OCI-LY1 (cell line): ENCODE measurements around the gene AGBL3.

Source experiments
- H2AFZ ChIP-seq: fragments of 200-600 bp; sonication (generic), shearing (Covaris generic); 2 replicates; pipeline ENCODE4 v1.6.0; 2014; ENCODE audit warnings: antibody characterized with exemption, mild to moderate bottlenecking, low read length
- H3F3A ChIP-seq: fragments of 200-600 bp; sonication (generic), shearing (Covaris generic); 2 replicates; pipeline ENCODE4 v1.6.0; 2014; ENCODE audit warnings: mild to moderate bottlenecking, antibody characterized with exemption, low read length, moderate library complexity; ENCODE audit not compliant: insufficient read depth
- H3K27ac ChIP-seq: fragments of 200-600 bp; sonication (generic); 2 replicates; pipeline ENCODE4 v1.5.1; 2014; ENCODE audit warnings: low read length, mixed run types, mild to moderate bottlenecking, low read depth; ENCODE audit not compliant: poor library complexity, severe bottlenecking
- H3K27me3 ChIP-seq: fragments of 200-600 bp; sonication (generic); 2 replicates; pipeline ENCODE4 v1.6.0; 2014; ENCODE audit warnings: antibody characterized with exemption, mild to moderate bottlenecking, low read length, moderate library complexity; ENCODE audit not compliant: insufficient read depth
- H3K36me3 ChIP-seq: fragments of 200-600 bp; sonication (generic); 2 replicates; pipeline ENCODE4 v1.6.1; 2014; ENCODE audit warnings: mild to moderate bottlenecking, antibody characterized with exemption, low read length, moderate library complexity, mixed read lengths; ENCODE audit not compliant: insufficient read depth
- H3K4me1 ChIP-seq: fragments of 200-600 bp; sonication (generic); 2 replicates; pipeline ENCODE4 v1.5.1; 2014; ENCODE audit warnings: mild to moderate bottlenecking, low read length, moderate library complexity; ENCODE audit not compliant: insufficient read depth, severe bottlenecking
- H3K4me2 ChIP-seq: fragments of 200-600 bp; sonication (generic), shearing (Covaris generic); 2 replicates; pipeline ENCODE4 v1.6.1; 2014; ENCODE audit warnings: low read length
- H3K4me3 ChIP-seq: fragments of 200-600 bp; sonication (generic); 2 replicates; pipeline ENCODE4 v1.5.1; 2014; ENCODE audit warnings: low read length, low read depth, mild to moderate bottlenecking, mixed read lengths; ENCODE audit not compliant: poor library complexity, severe bottlenecking
- H3K79me2 ChIP-seq: fragments of 200-600 bp; shearing (Covaris generic); 2 replicates; pipeline ENCODE4 v1.6.1; 2016; ENCODE audit warnings: mixed run types, low read length, mixed read lengths; ENCODE audit not compliant: insufficient read depth
- H3K9ac ChIP-seq: fragments of 200-600 bp; sonication (generic), shearing (Covaris generic); 2 replicates; pipeline ENCODE4 v1.6.1; 2014; ENCODE audit warnings: mild to moderate bottlenecking, low read length, mixed read lengths
- H3K9me2 ChIP-seq: fragments of 200-600 bp; sonication (generic), shearing (Covaris generic); 2 replicates; pipeline ENCODE4 v1.6.1; 2014; ENCODE audit warnings: low read depth, mild to moderate bottlenecking, low read length, mixed read lengths
- H3K9me3 ChIP-seq: fragments of 200-600 bp; shearing (Covaris generic); 2 replicates; pipeline ENCODE4 v1.6.1; 2014; ENCODE audit warnings: low read length, mixed read lengths
- H4K20me1 ChIP-seq: fragments of 200-600 bp; sonication (generic), shearing (Covaris generic); 2 replicates; pipeline ENCODE4 v1.6.0; 2016; ENCODE audit warnings: mild to moderate bottlenecking, low read length; ENCODE audit not compliant: insufficient read depth
- CTCF ChIP-seq: fragments of 200-600 bp; sonication (generic), shearing (Covaris generic); IDR thresholded peaks from 2 replicates; pipeline ENCODE4 v1.5.1; 2017; ENCODE audit warnings: mild to moderate bottlenecking, antibody characterized with exemption, low read length, moderate library complexity, mixed read lengths
- EZH2 ChIP-seq: fragments of 200-600 bp; sonication (generic), shearing (Covaris generic); IDR thresholded peaks from 2 replicates; pipeline ENCODE4 v1.8.0; 2017; ENCODE audit warnings: borderline replicate concordance, mixed run types, mild to moderate bottlenecking, antibody characterized with exemption, low read length, moderate library complexity, mixed read lengths

Gene AGBL3

DNA sequence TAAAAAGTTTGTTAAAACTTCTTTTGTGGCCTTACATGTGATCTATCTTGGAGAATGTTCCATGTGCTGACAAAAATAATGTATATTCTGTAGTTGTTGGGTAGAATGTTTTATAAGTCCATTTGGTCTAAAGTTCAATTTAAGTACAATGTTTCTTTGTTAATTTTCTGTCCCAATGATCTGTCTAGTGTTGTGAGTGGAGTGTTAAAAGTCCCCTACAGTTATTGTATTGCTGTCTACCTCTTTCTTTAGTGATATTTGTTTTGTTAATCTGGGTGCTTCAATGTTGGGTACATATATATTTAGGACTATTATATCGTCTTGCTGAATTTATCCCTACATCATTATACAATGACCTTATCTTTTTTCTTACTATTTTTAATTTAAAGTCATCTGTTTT is 168.4 kb downstream of the AGBL3 start:
- Histone ChIP-seq H3K27ac (no peak overlapping the region), H3K4me2 (no peak overlapping the region), H3K27me3 (no peaks in the 10 kb centered on the region), H3K4me1 (peaks cover 19% of the 10 kb centered on the region), H3K9me3 (peaks cover 22% of the 10 kb centered on the region), H3K9me2 (no peaks in the 10 kb centered on the region), H2AFZ (no peak overlapping the region), H4K20me1 (no peaks in the 10 kb centered on the region), H3K36me3 (peaks cover 22% of the 10 kb centered on the region), H3K79me2 (no peaks in the 10 kb centered on the region), H3K4me3 (no peak overlapping the region), H3K9ac (no peak overlapping the region), H3F3A (no peaks in the 10 kb centered on the region)
- TF ChIP-seq EZH2: no peak
- TF ChIP-seq CTCF: no peak

- no peaks in the 10 kb centered on the region for H4K20me1 ChIP-seq
- H3K4me2 ChIP-seq: no peak overlapping the region
- H3K4me3 ChIP-seq: no peak overlapping the region
- no peaks in the 10 kb centered on the region for H3K9me2 ChIP-seq
- H3K79me2 ChIP-seq: no peaks in the 10 kb centered on the region
- TF ChIP-seq EZH2 (no peak), CTCF (no peak)
- H3K36me3 ChIP-seq: peaks cover 23% of the 10 kb centered on the region
- no peak overlapping the region for H3K9ac ChIP-seq
- no peaks in the 10 kb centered on the region for H3K27me3 ChIP-seq
- no peak overlapping the region for H2AFZ ChIP-seq
- H3F3A ChIP-seq: no peaks in the 10 kb centered on the region
- H3K4me1 ChIP-seq: peaks cover 26% of the 10 kb centered on the region
- no peak overlapping the region for H3K27ac ChIP-seq
- peaks cover 22% of the 10 kb centered on the region for H3K9me3 ChIP-seq
Measured at GRCh38 chr7:135156290-135156689, 170.0 kb downstream of the AGBL3 start.

- Histone ChIP-seq H3K4me2 (no peak overlapping the region), H3K4me1 (peaks cover 24% of the 10 kb centered on the region), H3K9me2 (no peaks in the 10 kb centered on the region), H3K9me3 (peaks cover 30% of the 10 kb centered on the region), H3K36me3 (peaks cover 41% of the 10 kb centered on the region), H3F3A (no peaks in the 10 kb centered on the region), H4K20me1 (no peaks in the 10 kb centered on the region), H3K27ac (no peak overlapping the region), H3K4me3 (no peak overlapping the region), H2AFZ (no peak overlapping the region), H3K79me2 (no peaks in the 10 kb centered on the region), H3K27me3 (no peaks in the 10 kb centered on the region), H3K9ac (no peak overlapping the region)
- TF ChIP-seq EZH2 (no peak), CTCF (no peak)
Measured at GRCh38 chr7:135158141-135158655, 171.9 kb downstream of the AGBL3 start.
